Panc1 (cell line): ENCODE measurements around the gene ZNF609. TPM values are rescaled to one million over a fixed set of nuclear protein-coding genes. Genes with fewer than 3 reads are reported as not detected.

Experiments used
- ATAC-seq: fragments of 200-7000 bp; cut with Tn5 transposase; 2 replicates; pipeline ENCODE4 v1.9.1; 2020; ENCODE audit warnings: mild to moderate bottlenecking, moderate library complexity
- BruUV-seq: library from RNA; stranded (reverse); fragments of 400-500 nt; replicated peaks from 2 replicates; lab custom pipeline; 2021; lab: Mats Ljungman, UMichigan
- CTCF ChIA-PET: fragments of 300-600 bp; sonication (Branson Sonifier 250); formaldehyde crosslinking; loops from one replicate; lab custom pipeline; 2022; ENCODE audit warnings: antibody characterized with exemption; lab: Charles Lee
- POLR2A ChIA-PET: fragments of 300-600 bp; sonication (Branson Sonifier 250); formaldehyde crosslinking; loops from one replicate; lab custom pipeline; 2022; ENCODE audit warnings: antibody characterized with exemption; lab: Charles Lee
- DNase-seq: peaks from one replicate; pipeline ENCODE4 v3.0.0-alpha.2; 2010; ENCODE audit warnings: low read depth, low spot score
- H3K27ac ChIP-seq: 2 replicates; pipeline ENCODE4 v1.5.1; 2011; ENCODE audit warnings: mild to moderate bottlenecking, low read length, inconsistent platforms
- H3K27me3 ChIP-seq: fragments of 200-500 bp; sonication (Bioruptor generic); 2 replicates; pipeline ENCODE4 v1.6.0; 2014; ENCODE audit warnings: low read length, inconsistent platforms; ENCODE audit not compliant: control insufficient read depth, insufficient read depth
- H3K36me3 ChIP-seq: fragments of 200-500 bp; sonication (Bioruptor generic); 2 replicates; pipeline ENCODE4 v1.5.1; 2014; ENCODE audit warnings: inconsistent platforms, mild to moderate bottlenecking, low read length, moderate library complexity; ENCODE audit not compliant: control insufficient read depth, insufficient read depth
- H3K4me1 ChIP-seq: 2 replicates; pipeline ENCODE4 v1.5.1; 2011; ENCODE audit warnings: inconsistent platforms, mild to moderate bottlenecking, low read length, moderate library complexity; ENCODE audit not compliant: control insufficient read depth, insufficient read depth
- H3K4me3 ChIP-seq, 2 experiments: 2 replicates each; pipeline ENCODE4 v1.5.1; 2011 to 2012; ENCODE audit warnings: low read depth in 2 of 2, low read length in 2 of 2, mild to moderate bottlenecking in 2 of 2, inconsistent platforms in 1 of 2, moderate library complexity in 1 of 2
- H3K9me3 ChIP-seq: fragments of 200-500 bp; sonication (Bioruptor generic); 2 replicates; pipeline ENCODE4 v1.5.1; 2014; ENCODE audit warnings: low read depth, mild to moderate bottlenecking, inconsistent platforms, low read length, moderate library complexity; ENCODE audit not compliant: control insufficient read depth, insufficient read depth
- POLR2AphosphoS5 ChIP-seq: IDR thresholded peaks from 2 replicates; pipeline ENCODE4 v1.6.1; 2012; ENCODE audit warnings: mild to moderate bottlenecking, low read depth, low read length, moderate library complexity
- SIN3A ChIP-seq: IDR thresholded peaks from 2 replicates; pipeline ENCODE4 v1.6.1; 2012; ENCODE audit warnings: low read depth, mild to moderate bottlenecking, low read length, moderate library complexity, borderline replicate concordance; ENCODE audit not compliant: insufficient read depth
- TCF7L2 ChIP-seq: IDR thresholded peaks from 2 replicates; pipeline ENCODE4 v1.6.1; 2011; ENCODE audit warnings: mild to moderate bottlenecking, low read depth, low read length, inconsistent platforms
- in situ Hi-C: cut with HindIII; loops from 2 replicates; pipeline ENCODE4 v1.10.0; 2016; ENCODE audit warnings: low sequenced_read_pairs, low pct_unique_long_range_greater_than_20kb
- intact Hi-C: fragments of 100-400 bp; cut with micrococcal nuclease; formaldehyde crosslinking; loops from one replicate; pipeline ENCODE4 v1.10.0; 2022; ENCODE audit not compliant: unreplicated experiment
- total RNA-seq: library from RNA; stranded (reverse); gene quantifications from one replicate; pipeline ENCODE4 v1.2.1, GENCODE V29; 2021; ENCODE audit not compliant: unreplicated experiment
- TF ChIP-seq, protein P1 (sequence below): fragments of 450-650 bp; IDR thresholded peaks from 2 replicates; pipeline ENCODE4 v1.5.1; 2017; ENCODE audit warnings: mild to moderate bottlenecking
- TF ChIP-seq, protein P2 (sequence below), 2 experiments: IDR thresholded peaks; 2 replicates each; pipeline ENCODE4 v1.6.1; 2011 to 2012; ENCODE audit warnings: low read depth in 2 of 2, control low read depth in 1 of 2, low read length in 1 of 2, mild to moderate bottlenecking in 1 of 2, moderate library complexity in 1 of 2; ENCODE audit not compliant: insufficient read depth in 1 of 2

ZNF609 gene
- total RNA-seq, 1 experiment from 2014 or later = 47.2 TPM

DNA sequence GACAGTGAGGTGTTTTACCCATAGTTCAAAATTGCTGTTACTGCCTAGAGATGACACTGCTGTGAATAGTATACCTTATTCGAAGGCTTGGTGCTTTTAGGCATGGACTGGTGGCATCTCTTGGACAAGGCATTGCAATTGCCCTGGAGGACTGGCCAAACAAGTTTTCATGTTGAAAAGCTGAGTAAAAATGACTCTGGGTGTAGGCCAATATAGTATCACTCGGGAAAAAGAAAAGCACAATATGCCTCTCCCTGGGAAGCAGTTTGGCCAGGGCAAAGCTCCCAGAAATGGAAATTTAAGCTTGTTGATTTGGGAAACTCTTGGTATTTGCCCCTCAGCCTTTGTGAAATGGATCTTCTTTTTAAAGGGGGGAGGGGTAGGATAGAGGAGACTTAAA is 54.8 kb downstream of the ZNF609 start:
- Histone ChIP-seq H3K4me3 (no peak overlapping the region), H3K4me1 (peaks cover 3% of the 10 kb centered on the region; the same call in 1 of the 2 replicates), H3K36me3 (0 out of 2 replicates have a peak, but pooled peaks cover 4% of the 10 kb centered on the region), H3K27me3 (no peaks in the 10 kb centered on the region), H3K27ac (no peak overlapping the region), H3K9me3 (no peaks in the 10 kb centered on the region)
- TF ChIP-seq SIN3A = no peak
- TF ChIP-seq POLR2AphosphoS5 = no peak
- no peak for TF ChIP-seq TCF7L2
- TF ChIP-seq, protein P1, sequence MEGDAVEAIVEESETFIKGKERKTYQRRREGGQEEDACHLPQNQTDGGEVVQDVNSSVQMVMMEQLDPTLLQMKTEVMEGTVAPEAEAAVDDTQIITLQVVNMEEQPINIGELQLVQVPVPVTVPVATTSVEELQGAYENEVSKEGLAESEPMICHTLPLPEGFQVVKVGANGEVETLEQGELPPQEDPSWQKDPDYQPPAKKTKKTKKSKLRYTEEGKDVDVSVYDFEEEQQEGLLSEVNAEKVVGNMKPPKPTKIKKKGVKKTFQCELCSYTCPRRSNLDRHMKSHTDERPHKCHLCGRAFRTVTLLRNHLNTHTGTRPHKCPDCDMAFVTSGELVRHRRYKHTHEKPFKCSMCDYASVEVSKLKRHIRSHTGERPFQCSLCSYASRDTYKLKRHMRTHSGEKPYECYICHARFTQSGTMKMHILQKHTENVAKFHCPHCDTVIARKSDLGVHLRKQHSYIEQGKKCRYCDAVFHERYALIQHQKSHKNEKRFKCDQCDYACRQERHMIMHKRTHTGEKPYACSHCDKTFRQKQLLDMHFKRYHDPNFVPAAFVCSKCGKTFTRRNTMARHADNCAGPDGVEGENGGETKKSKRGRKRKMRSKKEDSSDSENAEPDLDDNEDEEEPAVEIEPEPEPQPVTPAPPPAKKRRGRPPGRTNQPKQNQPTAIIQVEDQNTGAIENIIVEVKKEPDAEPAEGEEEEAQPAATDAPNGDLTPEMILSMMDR = no peak
- TF ChIP-seq, protein P2, sequence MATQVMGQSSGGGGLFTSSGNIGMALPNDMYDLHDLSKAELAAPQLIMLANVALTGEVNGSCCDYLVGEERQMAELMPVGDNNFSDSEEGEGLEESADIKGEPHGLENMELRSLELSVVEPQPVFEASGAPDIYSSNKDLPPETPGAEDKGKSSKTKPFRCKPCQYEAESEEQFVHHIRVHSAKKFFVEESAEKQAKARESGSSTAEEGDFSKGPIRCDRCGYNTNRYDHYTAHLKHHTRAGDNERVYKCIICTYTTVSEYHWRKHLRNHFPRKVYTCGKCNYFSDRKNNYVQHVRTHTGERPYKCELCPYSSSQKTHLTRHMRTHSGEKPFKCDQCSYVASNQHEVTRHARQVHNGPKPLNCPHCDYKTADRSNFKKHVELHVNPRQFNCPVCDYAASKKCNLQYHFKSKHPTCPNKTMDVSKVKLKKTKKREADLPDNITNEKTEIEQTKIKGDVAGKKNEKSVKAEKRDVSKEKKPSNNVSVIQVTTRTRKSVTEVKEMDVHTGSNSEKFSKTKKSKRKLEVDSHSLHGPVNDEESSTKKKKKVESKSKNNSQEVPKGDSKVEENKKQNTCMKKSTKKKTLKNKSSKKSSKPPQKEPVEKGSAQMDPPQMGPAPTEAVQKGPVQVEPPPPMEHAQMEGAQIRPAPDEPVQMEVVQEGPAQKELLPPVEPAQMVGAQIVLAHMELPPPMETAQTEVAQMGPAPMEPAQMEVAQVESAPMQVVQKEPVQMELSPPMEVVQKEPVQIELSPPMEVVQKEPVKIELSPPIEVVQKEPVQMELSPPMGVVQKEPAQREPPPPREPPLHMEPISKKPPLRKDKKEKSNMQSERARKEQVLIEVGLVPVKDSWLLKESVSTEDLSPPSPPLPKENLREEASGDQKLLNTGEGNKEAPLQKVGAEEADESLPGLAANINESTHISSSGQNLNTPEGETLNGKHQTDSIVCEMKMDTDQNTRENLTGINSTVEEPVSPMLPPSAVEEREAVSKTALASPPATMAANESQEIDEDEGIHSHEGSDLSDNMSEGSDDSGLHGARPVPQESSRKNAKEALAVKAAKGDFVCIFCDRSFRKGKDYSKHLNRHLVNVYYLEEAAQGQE (IDR thresholded peaks at IDR 0.05; ENCODE audit: insufficient read depth in 1 of 2, low read depth in 2 of 2, low read length in 1 of 2) = no peak
- ChIA-PET POLR2A (no interaction called here), CTCF (no interaction called here)
- no peak for ATAC-seq
- DNase-seq = no peak
- intact Hi-C loops (no loop called here), in situ Hi-C loops (no loop called here)
- no TSS peak for BruUV-seq

DNA sequence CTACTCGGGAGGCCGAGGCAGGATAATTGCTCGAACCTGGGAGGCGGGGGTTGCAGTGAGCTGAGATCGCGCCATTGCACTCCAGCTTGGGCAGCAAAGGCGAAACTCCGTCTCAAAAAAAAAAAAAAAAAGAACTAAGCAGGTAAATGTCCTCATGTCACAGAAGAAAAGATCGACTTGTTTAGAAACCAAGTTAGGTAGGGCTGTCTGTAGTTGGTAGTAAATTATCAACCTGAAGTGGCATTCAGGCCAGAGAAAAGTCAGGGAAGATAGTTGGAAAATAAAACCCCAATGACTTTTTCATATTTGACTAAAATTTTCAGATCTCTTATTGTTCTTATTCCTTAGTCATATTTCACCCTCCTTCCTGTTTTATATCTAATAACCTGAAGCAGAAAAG is 55.4 kb downstream of the ZNF609 start:
- peaks cover 8% of the 10 kb centered on the region for H3K4me1 ChIP-seq
- intact Hi-C loops (no loop called here), in situ Hi-C loops (no loop called here)
- BruUV-seq = no TSS peak
- TF ChIP-seq POLR2AphosphoS5 = no peak
- no peak for TF ChIP-seq SIN3A
- TF ChIP-seq, protein P2 (IDR thresholded peaks at IDR 0.05; ENCODE audit: insufficient read depth in 1 of 2, low read depth in 2 of 2, low read length in 1 of 2) = no peak
- TF ChIP-seq, protein P1 = no peak
- no peak for TF ChIP-seq TCF7L2
- ChIA-PET POLR2A (no interaction called here), CTCF (no interaction called here)
- DNase-seq (no peak), ATAC-seq (no peak)
- H3K36me3 ChIP-seq = 0 out of 2 replicates have a peak, but pooled peaks cover 4% of the 10 kb centered on the region
- H3K27ac ChIP-seq = no peak overlapping the region
- H3K4me3 ChIP-seq = no peak overlapping the region
- no peaks in the 10 kb centered on the region for H3K27me3 ChIP-seq
- no peaks in the 10 kb centered on the region for H3K9me3 ChIP-seq
